Smooth muscle cell (in vitro differentiated cells): ENCODE results near the gene FHIT. TPM values are rescaled to one million over a fixed set of nuclear protein-coding genes. Genes with fewer than 3 reads are reported as not detected.

Experiments used
- DNase-seq: peaks from one replicate; lab custom pipeline; 2025; ENCODE audit not compliant: unreplicated experiment; lab: John Stamatoyannopoulos, UW
- H2AFZ ChIP-seq: fragments of 200-600 bp; sonication (generic); 2 replicates; pipeline ENCODE4 v1.6.0; 2016; ENCODE audit warnings: antibody characterized with exemption, low read depth, mild to moderate bottlenecking
- H3F3A ChIP-seq: fragments of 200-600 bp; sonication (generic); 2 replicates; pipeline ENCODE4 v1.6.0; 2017; ENCODE audit warnings: antibody characterized with exemption, low read depth
- H3K27ac ChIP-seq: fragments of 200-600 bp; sonication (generic); 2 replicates; pipeline ENCODE4 v1.5.1; 2016; ENCODE audit warnings: low read depth, mild to moderate bottlenecking
- H3K27me3 ChIP-seq: fragments of 200-600 bp; sonication (generic); 2 replicates; pipeline ENCODE4 v1.6.1; 2016; ENCODE audit warnings: low read depth, mild to moderate bottlenecking
- H3K36me3 ChIP-seq: fragments of 200-600 bp; sonication (generic); 2 replicates; pipeline ENCODE4 v1.5.1; 2016; ENCODE audit warnings: low read depth
- H3K4me1 ChIP-seq: fragments of 200-600 bp; sonication (generic); 2 replicates; pipeline ENCODE4 v1.5.1; 2016; ENCODE audit warnings: low read depth
- H3K4me2 ChIP-seq: fragments of 200-600 bp; sonication (generic); 2 replicates; pipeline ENCODE4 v1.6.0; 2016; ENCODE audit warnings: mild to moderate bottlenecking
- H3K4me3 ChIP-seq: fragments of 200-600 bp; sonication (generic); 2 replicates; pipeline ENCODE4 v1.5.1; 2016; ENCODE audit warnings: mild to moderate bottlenecking
- H3K79me2 ChIP-seq: fragments of 200-600 bp; sonication (generic); 2 replicates; pipeline ENCODE4 v1.6.0; 2016; ENCODE audit warnings: low read depth, mild to moderate bottlenecking
- H3K9ac ChIP-seq: fragments of 200-600 bp; sonication (generic); 2 replicates; pipeline ENCODE4 v1.6.0; 2016; ENCODE audit warnings: low read depth
- H3K9me3 ChIP-seq: fragments of 200-600 bp; sonication (generic); replicated peaks from 2 replicates; pipeline ENCODE4 v1.5.1; 2016; ENCODE audit warnings: low read depth
- H4K20me1 ChIP-seq: fragments of 200-600 bp; sonication (generic); 2 replicates; pipeline ENCODE4 v1.6.0; 2016; ENCODE audit warnings: low read depth
- CTCF ChIP-seq: fragments of 200-600 bp; sonication (generic); IDR thresholded peaks from 2 replicates; pipeline ENCODE4 v1.5.1; 2017; ENCODE audit warnings: borderline replicate concordance, mild to moderate bottlenecking, antibody characterized with exemption; ENCODE audit not compliant: insufficient read depth, poor library complexity, severe bottlenecking
- WGBS: methylation state at CpG from one replicate; pipeline ENCODE4 v1.1.7; 2016; ENCODE audit warnings: low lambda C conversion rate; 5-methylcytosine and 5-hydroxymethylcytosine counted together
- polyA plus RNA-seq: library from polyadenylated mRNA; unstranded; fragments of >200 nt; fragmentation: Nextera tagmentation; extraction: Ambion mirVana; gene quantifications from 2 replicates; pipeline ENCODE4 v1.2.1, GENCODE V29; 2016
- total RNA-seq: library from RNA; depleted of rRNA; stranded (reverse); fragments of >200 nt; gene quantifications from 2 replicates; pipeline ENCODE4 v1.2.3, GENCODE V29; 2014

The FHIT gene
- total RNA-seq (6.1 and 6.7 TPM in 2 replicates), polyA plus RNA-seq (5.9 and 7.7 TPM in 2 replicates)

- H3K9ac ChIP-seq, result peak within 1 kb of the TSS; percentile 79
- no peaks in the 10 kb centered on the region for H3K9me3 ChIP-seq
- H3K27me3 ChIP-seq, result no peaks in the 10 kb centered on the region
- peak; percentile 56 for DNase-seq
- H3K4me1 ChIP-seq, result peaks cover 7% of the 10 kb centered on the region
- no peak for TF ChIP-seq CTCF
- WGBS, result 6% methylated on average over 40 of the region's 41 CpGs
- H3K79me2 ChIP-seq, result no peaks in the 10 kb centered on the region
- peak within 1 kb of the TSS; percentile 81 for H3K4me3 ChIP-seq
- H3F3A ChIP-seq, result no peaks in the 10 kb centered on the region
- H3K27ac ChIP-seq, result no peak within 1 kb of the TSS
- peak within 1 kb of the TSS; percentile 90 for H3K4me2 ChIP-seq
- peak within 1 kb of the TSS; percentile 100 for H2AFZ ChIP-seq
- no peaks in the 10 kb centered on the region for H3K36me3 ChIP-seq
- H4K20me1 ChIP-seq, result no peaks in the 10 kb centered on the region
Observed at GRCh38 chr3:61251174-61251972, at the start of gene FHIT. TSS of gene FHIT (minus strand) at chr3:61251452.

GRCh38 chr3:61300786-61301185 is 49.5 kb upstream of the FHIT start:
- Histone ChIP-seq H3K4me2 (no peak overlapping the region), H3K9ac (no peak overlapping the region), H4K20me1 (no peaks in the 10 kb centered on the region), H3K27ac (no peak overlapping the region), H3K4me3 (no peak overlapping the region), H3F3A (no peaks in the 10 kb centered on the region), H3K27me3 (peaks cover 6% of the 10 kb centered on the region), H3K79me2 (no peaks in the 10 kb centered on the region), H3K4me1 (no peaks in the 10 kb centered on the region), H3K36me3 (no peaks in the 10 kb centered on the region), H2AFZ (no peak overlapping the region), H3K9me3 (no peaks in the 10 kb centered on the region)
- 65% methylated on average over 2 of the region's 2 CpGs for WGBS
- no peak for DNase-seq
- TF ChIP-seq CTCF, result no peak

- no peak for DNase-seq
- Histone ChIP-seq H3K9me3 (no peaks in the 10 kb centered on the region), H4K20me1 (no peaks in the 10 kb centered on the region), H3K79me2 (no peaks in the 10 kb centered on the region), H3K9ac (no peak overlapping the region), H3K27ac (no peak overlapping the region), H3F3A (no peaks in the 10 kb centered on the region), H3K27me3 (peaks cover 6% of the 10 kb centered on the region), H3K4me2 (no peak overlapping the region), H3K4me3 (no peak overlapping the region), H3K36me3 (no peaks in the 10 kb centered on the region), H3K4me1 (no peaks in the 10 kb centered on the region), H2AFZ (no peak overlapping the region)
- 86% methylated on average over 4 of the region's 4 CpGs for WGBS
- TF ChIP-seq CTCF, result no peak
Observed at GRCh38 chr3:61300006-61300380, 48.7 kb upstream of the FHIT start.
